C4-2B (cell line): ENCODE results near the gene LRIG2.
A peak's percentile ranks its signal among the peaks of the same experiment; 100 is the strongest.
"Not testable (repeated sequence)": the region's sequence is repeated elsewhere in the genome, so short reads cannot be mapped to it uniquely, and the experiment has no call there.

Source experiments
- H3K27ac ChIP-seq: fragments of 450-650 bp; 2 replicates; pipeline ENCODE4 v1.5.1; 2017
- CTCF ChIP-seq: fragments of 450-650 bp; conservative IDR thresholded peaks from 2 replicates; pipeline ENCODE4 v1.5.1; 2017; ENCODE audit warnings: mild to moderate bottlenecking
- ZFX ChIP-seq: fragments of 450-650 bp; IDR thresholded peaks from 2 replicates; pipeline ENCODE4 v1.6.1; 2017

The LRIG2 gene

DNA sequence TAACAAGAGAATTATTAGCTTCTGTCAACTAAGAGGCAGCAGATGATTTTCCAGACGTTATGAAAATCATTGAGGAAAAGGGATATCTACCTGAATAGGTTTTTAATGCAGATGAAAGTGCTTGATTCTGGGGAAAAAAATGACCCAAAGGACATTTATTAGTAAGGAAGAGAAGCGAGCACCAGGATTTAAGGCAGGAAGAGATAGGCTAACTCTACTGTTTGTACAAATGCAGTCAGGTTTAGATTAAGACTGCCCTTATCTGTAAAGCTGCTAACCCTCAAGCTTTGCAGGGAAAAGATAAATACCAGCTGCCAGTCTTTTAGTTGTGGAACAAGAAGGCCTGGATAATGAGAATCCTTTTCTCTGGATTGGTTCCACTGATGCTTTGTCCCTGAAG lies 33.0 kb upstream of the LRIG2 start:
- H3K27ac ChIP-seq: no peak overlapping the region
- TF ChIP-seq CTCF (no peak), ZFX (no peak)

- no peak overlapping the region for H3K27ac ChIP-seq
- TF ChIP-seq ZFX: no peak
Observed at GRCh38 chr1:113040718-113041412, 32.1 kb upstream of the LRIG2 start.

- H3K27ac ChIP-seq: no peak overlapping the region; the same call in 1 of the 2 replicates
- TF ChIP-seq CTCF (no peak), ZFX (no peak)
Observed at GRCh38 chr1:113041569-113042284, 31.3 kb upstream of the LRIG2 start.

DNA sequence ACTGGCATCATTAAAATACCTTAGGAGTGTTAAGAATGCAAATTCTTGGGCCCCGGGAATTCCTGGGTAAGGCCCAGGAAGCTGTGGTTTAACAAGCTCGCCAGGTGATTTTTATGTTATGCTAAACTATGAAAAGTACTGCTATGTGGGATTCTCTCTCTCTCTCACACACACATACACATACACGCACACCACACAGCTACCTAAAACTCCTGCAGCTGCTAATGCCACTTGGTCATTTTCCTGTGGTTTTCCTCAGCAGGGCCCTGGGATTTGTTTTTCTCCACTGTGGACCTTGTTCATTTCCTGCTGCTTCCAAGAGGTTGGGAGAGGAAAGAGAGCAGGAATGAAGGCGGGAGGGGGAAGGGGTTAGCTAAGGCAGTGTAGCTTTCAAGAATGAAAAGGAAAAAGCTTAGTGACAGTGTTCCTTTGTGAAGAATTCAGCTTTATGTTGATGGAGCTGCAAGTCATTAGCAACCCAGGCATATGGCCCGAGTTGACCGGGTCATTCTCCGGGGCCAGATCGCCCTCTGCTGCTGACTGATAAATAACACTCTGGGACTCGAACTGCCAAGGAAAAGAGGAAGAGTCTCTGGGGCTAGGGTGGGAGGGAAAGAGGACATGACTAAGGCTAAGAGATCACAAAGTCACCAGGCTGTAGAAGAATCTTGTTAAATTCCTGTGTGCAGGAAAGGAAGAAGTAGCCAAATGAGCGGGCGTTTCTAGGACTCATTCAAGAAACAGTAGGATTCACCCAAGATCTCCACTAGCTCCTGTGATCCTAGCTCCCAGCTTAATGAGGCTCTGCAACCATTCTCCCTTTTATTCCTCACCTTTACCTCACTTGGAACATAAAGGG lies 30.5 kb upstream of the LRIG2 start:
- no peak overlapping the region; the same call in 1 of the 2 replicates for H3K27ac ChIP-seq
- TF ChIP-seq ZFX (no peak), CTCF (peak; percentile 86)

GRCh38 chr1:113043144-113043488 lies 29.9 kb upstream of the LRIG2 start:
- not testable (repeated sequence) for H3K27ac ChIP-seq

DNA sequence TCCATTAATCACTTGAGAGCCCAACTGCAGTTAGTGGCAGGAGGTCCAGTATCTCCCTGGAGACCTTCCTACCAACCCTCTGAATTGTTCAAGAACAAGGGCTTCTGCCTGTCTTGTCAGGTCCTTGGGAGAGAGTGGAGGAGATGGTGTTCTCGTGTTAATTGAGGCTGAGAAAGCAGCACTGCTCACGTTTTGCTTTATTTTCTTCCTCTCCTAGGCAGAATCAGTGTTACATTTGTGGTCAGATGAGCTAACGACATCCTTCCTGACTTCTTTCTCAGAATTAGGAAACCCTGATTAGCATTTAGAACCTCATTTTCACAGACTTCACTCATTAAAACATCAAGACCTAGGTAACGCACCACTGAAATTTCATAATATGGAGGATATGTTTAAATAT lies 26.4 kb upstream of the LRIG2 start:
- TF ChIP-seq ZFX: no peak
- TF ChIP-seq CTCF: no peak
- no peak overlapping the region for H3K27ac ChIP-seq

DNA sequence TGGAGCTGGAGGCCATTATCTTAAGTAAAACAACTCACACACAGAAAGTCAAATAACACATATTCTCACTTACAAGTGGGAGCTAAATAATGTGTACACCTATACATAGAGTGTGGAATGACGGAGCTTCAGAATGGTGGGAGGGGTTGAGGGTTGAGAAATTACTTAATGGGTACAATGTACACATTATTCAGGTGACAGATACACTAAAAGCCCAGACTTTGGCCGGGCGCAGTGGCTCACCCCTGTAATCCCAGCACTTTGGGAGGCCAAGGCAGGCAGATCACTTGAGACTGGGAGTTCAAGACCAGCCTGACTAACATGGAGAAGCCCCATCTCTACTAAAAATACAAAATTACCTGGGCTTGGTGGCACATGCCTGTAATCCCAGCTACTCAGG lies 24.9 kb upstream of the LRIG2 start:
- TF ChIP-seq ZFX (no peak), CTCF (no peak)
- H3K27ac ChIP-seq: no peak overlapping the region
